MCF 10A (cell line): Measurements from ENCODE around the gene SCARF2. TPM values are rescaled to one million over a fixed set of nuclear protein-coding genes. Genes with fewer than 3 reads are reported as not detected.

Experiments used
- BruUV-seq: library from RNA; stranded (reverse); fragments of 400-500 nt; replicated peaks from 2 replicates; lab custom pipeline; 2021; lab: Mats Ljungman, UMichigan
- CTCF ChIA-PET: fragments of 300-600 bp; sonication (Branson Sonifier 250); formaldehyde crosslinking; extraction: SDS; loops from one replicate; lab custom pipeline; 2021; ENCODE audit warnings: antibody characterized with exemption, inconsistent platforms; lab: Yijun Ruan, JAX
- POLR2A ChIA-PET: fragments of 300-600, 350-650 bp; sonication (Branson Sonifier 250); formaldehyde crosslinking; extraction: SDS; loops from one replicate; lab custom pipeline; 2020; ENCODE audit warnings: antibody characterized with exemption, inconsistent platforms; lab: Yijun Ruan, JAX
- DNase-seq: peaks from one replicate; pipeline ENCODE4 v3.0.0-alpha.2; 2018; ENCODE audit not compliant: unreplicated experiment
- H3K27ac Mint-ChIP-seq: one replicate; pipeline ENCODE4 v1.8.0; 2022; ENCODE audit warnings: mild to moderate bottlenecking, low read depth, mixed read lengths; ENCODE audit not compliant: unreplicated experiment
- H3K27me3 Mint-ChIP-seq: one replicate; pipeline ENCODE4 v1.8.0; 2022; ENCODE audit warnings: mixed read lengths; ENCODE audit not compliant: insufficient read depth, unreplicated experiment
- H3K36me3 Mint-ChIP-seq: one replicate; pipeline ENCODE4 v1.8.0; 2022; ENCODE audit warnings: mild to moderate bottlenecking, moderate library complexity, mixed read lengths; ENCODE audit not compliant: insufficient read depth, unreplicated experiment
- H3K4me1 Mint-ChIP-seq: one replicate; pipeline ENCODE4 v1.8.0; 2022; ENCODE audit warnings: mixed read lengths; ENCODE audit not compliant: insufficient read depth, unreplicated experiment
- H3K4me3 Mint-ChIP-seq: one replicate; pipeline ENCODE4 v1.8.0; 2022; ENCODE audit warnings: mild to moderate bottlenecking, moderate library complexity, mixed read lengths; ENCODE audit not compliant: unreplicated experiment
- H3K9me3 Mint-ChIP-seq: one replicate; pipeline ENCODE4 v1.8.0; 2022; ENCODE audit warnings: mixed read lengths; ENCODE audit not compliant: unreplicated experiment
- CTCF ChIP-seq: fragments of 200-600 bp; IDR thresholded peaks from one replicate; pipeline ENCODE4 v1.8.0; 2022; ENCODE audit warnings: antibody characterized with exemption, mild to moderate bottlenecking; ENCODE audit not compliant: unreplicated experiment
- intact Hi-C: fragments of 100-400 bp; cut with micrococcal nuclease; formaldehyde crosslinking; loops from 2 replicates; pipeline ENCODE4 v1.14.1; 2022
- total RNA-seq: library from RNA; stranded (reverse); gene quantifications from 2 replicates; pipeline ENCODE4 v1.2.3, GENCODE V29; 2022

Gene SCARF2
- total RNA-seq, 1 experiment from 2014 or later, result 0.35 TPM

- TF ChIP-seq CTCF, result no peak
- peaks cover 19% of the 10 kb centered on the region for H3K36me3 Mint-ChIP-seq
- CTCF ChIA-PET, result interaction anchor here (1.0 to 1.3 kb wide), 3 partner anchors 10 to 51 kb away, joined by 3 read pairs; no protein-coding TSS in a partner anchor
- no peak for DNase-seq
- no peak overlapping the region for H3K4me3 Mint-ChIP-seq
- intact Hi-C loops, result no loop called here
- H3K27ac Mint-ChIP-seq, result no peak overlapping the region
- no peaks in the 10 kb centered on the region for H3K9me3 Mint-ChIP-seq
- no peaks in the 10 kb centered on the region for H3K27me3 Mint-ChIP-seq
- BruUV-seq, result no TSS peak
- POLR2A ChIA-PET, result interaction anchor here (0.6 kb wide), 1 partner anchor 267 kb away, joined by 3 read pairs; no protein-coding TSS in a partner anchor
- no peaks in the 10 kb centered on the region for H3K4me1 Mint-ChIP-seq
Observed at GRCh38 chr22:20469110-20469868, 31.7 kb upstream of the SCARF2 start.

GRCh38 chr22:20466659-20467379 lies 29.2 kb upstream of the SCARF2 start:
- Mint-ChIP-seq H3K4me1 (no peaks in the 10 kb centered on the region), H3K27me3 (no peaks in the 10 kb centered on the region), H3K4me3 (no peak overlapping the region), H3K36me3 (peaks cover 28% of the 10 kb centered on the region), H3K27ac (no peak overlapping the region), H3K9me3 (no peaks in the 10 kb centered on the region)
- POLR2A ChIA-PET, result no interaction called here
- intact Hi-C loops, result no loop called here
- CTCF ChIA-PET, result interaction anchor here (0.7 to 1.1 kb wide), 2 partner anchors 10 to 48 kb away, joined by 3 to 6 read pairs; no protein-coding TSS in a partner anchor
- TF ChIP-seq CTCF, result no peak
- no TSS peak for BruUV-seq
- no peak for DNase-seq

- POLR2A ChIA-PET, result no interaction called here
- H3K27me3 Mint-ChIP-seq, result no peaks in the 10 kb centered on the region
Observed at GRCh38 chr22:20465759-20466077, 28.1 kb upstream of the SCARF2 start.

More at GRCh38 chr22:20465759-20466077, 28.1 kb upstream of the SCARF2 start:
- BruUV-seq, result no TSS peak
- Mint-ChIP-seq H3K27ac (no peak overlapping the region), H3K36me3 (peaks cover 38% of the 10 kb centered on the region), H3K4me1 (no peaks in the 10 kb centered on the region), H3K9me3 (no peaks in the 10 kb centered on the region), H3K4me3 (no peak overlapping the region)
- CTCF ChIA-PET, result no interaction called here
- TF ChIP-seq CTCF, result no peak
- intact Hi-C loops, result no loop called here
- no peak for DNase-seq
